ENCODE data around the gene ZNF527. TPM values are rescaled to one million over a fixed set of nuclear protein-coding genes. Genes with fewer than 3 reads are reported as not detected.

ZNF527 gene
- polyA plus RNA-seq (2.1 to 2.9 TPM (median 2.2 TPM) in 3 replicates), polyA minus RNA-seq (1.9 to 3.5 TPM (median 2.4 TPM) in 3 replicates)
- 0.77 TPM for polyA plus RNA-seq (2011; ENCODE audit: low read depth)
- 1.3 and 2.1 TPM in 2 replicates for polyA plus RNA-seq (2011; cell fraction: cytosol; rRNA removed)
- polyA plus RNA-seq (2011; cell fraction: nucleus; rRNA removed): 2.9 and 4.7 TPM in 2 replicates
- polyA plus RNA-seq (2012; ENCODE audit: low replicate concordance): 1.6 and 2.0 TPM in 2 replicates
- 1.3 TPM for polyA minus RNA-seq (2011; cell fraction: cytosol; rRNA and poly(A)+ RNA removed)
- polyA minus RNA-seq (2011; cell fraction: nucleus; rRNA and poly(A)+ RNA removed): 2.3 and 4.4 TPM in 2 replicates

DNA sequence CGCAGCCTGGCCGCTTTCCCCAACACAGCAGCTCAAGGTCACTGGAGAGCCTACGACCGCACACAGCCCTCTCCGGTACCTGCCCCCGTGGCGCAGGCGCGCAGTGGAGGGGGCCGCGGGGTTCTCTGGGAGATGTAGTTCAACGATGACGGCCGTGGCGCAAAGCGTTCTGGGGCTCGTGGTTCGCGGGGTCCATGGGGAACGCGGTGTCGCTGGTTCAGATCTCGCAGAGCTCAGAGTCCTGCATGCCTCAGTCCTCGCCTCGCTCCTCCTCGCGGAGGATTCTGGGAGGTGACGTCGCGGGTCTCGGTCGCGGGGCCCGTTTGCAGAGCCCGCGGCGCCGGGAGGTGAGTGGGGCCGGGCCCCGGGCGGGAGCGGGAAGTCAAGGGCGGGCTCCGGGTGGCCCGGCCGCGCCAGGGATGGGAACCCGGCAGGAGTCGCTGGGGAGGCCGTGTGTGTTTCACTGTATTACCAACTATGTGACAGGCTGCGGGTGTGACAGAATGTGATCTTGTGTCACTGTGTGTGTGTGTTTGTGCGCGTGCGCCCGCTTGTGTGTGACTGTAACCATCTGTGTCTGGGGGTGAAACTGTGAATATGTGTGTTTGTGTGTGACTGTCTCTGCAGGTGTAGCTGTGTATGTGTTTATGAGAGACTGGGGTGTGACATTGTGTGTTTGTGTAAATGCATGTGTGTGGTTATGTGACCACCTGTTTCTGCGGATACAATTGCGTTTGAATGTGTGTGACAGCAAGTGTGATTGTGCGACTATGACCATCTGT is at the start of gene ZNF527:
Gene ZNF527 (plus strand): TSS at position 220 of the 782 bp plus-strand sequence. CDS start 3,100 bp downstream, outside the sequence.
- FAIRE-seq: peak; percentile 81
- Histone ChIP-seq H3K4me3 (ENCODE audit: control insufficient read depth in 2 of 3, extremely low read depth in 1 of 3, insufficient read depth in 2 of 3, low read depth in 1 of 3, low read length in 3 of 3) (peak within 1 kb of the TSS; percentile 48 to 75 (median 62)), H3K4me2 (ENCODE audit: control insufficient read depth, extremely low read depth, insufficient read depth, low read depth, low read length) (peak within 1 kb of the TSS; percentile 73), H3K9ac (ENCODE audit: control insufficient read depth, extremely low read depth, insufficient read depth, low read length) (peak within 1 kb of the TSS; percentile 39), H3K9me1 (ENCODE audit: control insufficient read depth, extremely low read depth, insufficient read depth, low read length) (no peaks in the 10 kb centered on the region), H3K36me3 (ENCODE audit: control insufficient read depth in 2 of 2, extremely low read depth in 1 of 2, insufficient read depth in 2 of 2, low read length in 2 of 2) (peaks cover 0 to 3% of the 10 kb centered on the region in 2 experiments), H3K9me3 (ENCODE audit: control insufficient read depth, low read depth, low read length) (no peaks in the 10 kb centered on the region), H4K20me1 (ENCODE audit: control insufficient read depth, extremely low read depth, insufficient read depth, low read length) (no peaks in the 10 kb centered on the region), H3K27me3 (ENCODE audit: control insufficient read depth, extremely low read depth, insufficient read depth, low read length) (no peaks in the 10 kb centered on the region), H3K27ac (ENCODE audit: control insufficient read depth, insufficient read depth, low read length) (peak within 1 kb of the TSS; percentile 15), H3K4me1 (ENCODE audit: control insufficient read depth, extremely low read depth, insufficient read depth, low read length) (peaks cover 4% of the 10 kb centered on the region), H2AFZ (ENCODE audit: control insufficient read depth, low read length) (peak within 1 kb of the TSS; percentile 99), H3K79me2 (ENCODE audit: control insufficient read depth, insufficient read depth, low read length) (no peaks in the 10 kb centered on the region)
- TF ChIP-seq CTCF (optimal IDR thresholded peaks at IDR 0.05 in 1 of 3, IDR thresholded peaks at IDR 0.05 in 1 of 3, conservative IDR thresholded peaks at IDR 0.05 in 1 of 3; ENCODE audit: extremely low read depth in 1 of 3, insufficient read depth in 2 of 3, low read length in 3 of 3): no peak
- TF ChIP-seq EZH2 (IDR thresholded peaks at IDR 0.05; ENCODE audit: low read length): no peak
- peak; percentile 49 for DNase-seq (ENCODE audit: low read depth, low spot score)
- dilution Hi-C loops (cut with MboI; ENCODE audit: extremely low pct_ligation_motif_present, low sequenced_read_pairs): no loop called here

DNA sequence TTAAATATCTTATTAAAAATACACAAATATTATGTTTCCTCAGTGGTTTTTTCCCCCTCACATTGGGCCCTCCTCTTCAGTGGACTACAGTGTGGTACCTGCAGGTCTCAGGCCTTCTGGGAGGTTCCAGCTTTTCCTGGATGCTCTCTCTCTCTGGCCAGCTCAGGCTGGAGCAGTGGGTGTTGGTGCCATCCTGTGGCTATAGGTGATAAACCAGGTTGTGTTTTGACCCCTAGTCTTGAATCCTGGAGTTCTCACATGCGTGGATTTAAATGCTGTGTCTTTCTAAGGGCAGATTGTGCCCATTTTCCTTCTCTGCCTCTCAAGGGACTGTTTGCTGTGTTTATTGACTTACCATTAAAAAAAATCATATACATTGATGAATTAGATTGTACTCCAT is 41.2 kb upstream of the ZNF527 start:
- Histone ChIP-seq H3K4me2 (ENCODE audit: control insufficient read depth, extremely low read depth, insufficient read depth, low read depth, low read length) (no peak overlapping the region), H3K79me2 (ENCODE audit: control insufficient read depth, insufficient read depth, low read length) (peaks cover 2% of the 10 kb centered on the region), H3K27me3 (ENCODE audit: control insufficient read depth, extremely low read depth, insufficient read depth, low read length) (no peaks in the 10 kb centered on the region), H3K9ac (ENCODE audit: control insufficient read depth, extremely low read depth, insufficient read depth, low read length) (no peak overlapping the region), H4K20me1 (ENCODE audit: control insufficient read depth, extremely low read depth, insufficient read depth, low read length) (no peaks in the 10 kb centered on the region), H3K27ac (ENCODE audit: control insufficient read depth, insufficient read depth, low read length) (no peak overlapping the region), H2AFZ (ENCODE audit: control insufficient read depth, low read length) (no peak overlapping the region), H3K36me3 (ENCODE audit: control insufficient read depth in 2 of 2, extremely low read depth in 1 of 2, insufficient read depth in 2 of 2, low read length in 2 of 2) (peaks cover 6 to 8% of the 10 kb centered on the region in 2 experiments), H3K9me3 (ENCODE audit: control insufficient read depth, low read depth, low read length) (no peaks in the 10 kb centered on the region), H3K9me1 (ENCODE audit: control insufficient read depth, extremely low read depth, insufficient read depth, low read length) (no peaks in the 10 kb centered on the region), H3K4me3 (ENCODE audit: control insufficient read depth in 2 of 3, extremely low read depth in 1 of 3, insufficient read depth in 2 of 3, low read depth in 1 of 3, low read length in 3 of 3) (no peak overlapping the region), H3K4me1 (ENCODE audit: control insufficient read depth, extremely low read depth, insufficient read depth, low read length) (peaks cover 10% of the 10 kb centered on the region)
- no peak for DNase-seq (ENCODE audit: low read depth, low spot score)
- no peak for FAIRE-seq
- TF ChIP-seq EZH2 (IDR thresholded peaks at IDR 0.05; ENCODE audit: low read length) (no peak), CTCF (optimal IDR thresholded peaks at IDR 0.05 in 1 of 3, IDR thresholded peaks at IDR 0.05 in 1 of 3, conservative IDR thresholded peaks at IDR 0.05 in 1 of 3; ENCODE audit: extremely low read depth in 1 of 3, insufficient read depth in 2 of 3, low read length in 3 of 3) (peak; percentile 7 to 34 (median 29))
- dilution Hi-C loops (cut with MboI; ENCODE audit: extremely low pct_ligation_motif_present, low sequenced_read_pairs): no loop called here

Measured in keratinocyte (primary cell).